ENCODE data around the gene PRKCE.

The PRKCE gene

DNA sequence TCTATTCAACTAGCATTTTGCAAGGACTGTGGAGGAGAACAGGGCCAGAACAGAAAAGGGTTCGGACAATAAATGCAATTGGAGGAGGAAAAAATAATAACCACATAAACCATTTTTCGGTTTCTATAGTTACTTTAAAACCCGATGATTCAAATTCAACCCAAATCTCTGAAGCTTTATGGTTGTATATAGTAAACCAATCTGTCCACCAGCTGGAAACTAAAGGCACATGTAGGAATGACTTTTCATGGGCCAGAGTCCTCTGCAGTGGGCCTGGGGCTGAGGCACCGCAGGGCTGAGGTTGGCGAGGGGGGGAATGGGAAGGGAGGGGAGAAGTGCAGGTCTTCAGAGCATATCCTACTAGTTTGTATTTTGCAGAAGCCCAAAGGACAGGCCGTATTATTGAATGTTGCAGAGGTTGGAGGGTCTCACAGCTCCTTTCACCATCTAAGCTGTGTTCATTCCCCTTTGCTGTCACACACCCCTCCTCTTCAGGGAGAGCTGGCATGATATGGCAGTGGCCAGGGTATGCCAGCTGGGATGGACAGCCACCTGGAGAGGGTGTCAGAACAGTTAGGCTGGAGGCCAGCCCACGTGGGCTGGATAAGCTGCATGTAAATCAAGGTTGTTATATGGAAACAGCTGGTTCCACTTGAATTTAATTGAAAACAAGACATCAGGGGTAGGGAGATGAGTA is 267.1 kb downstream of the PRKCE start:
- DNase-seq, result no peak

DNA sequence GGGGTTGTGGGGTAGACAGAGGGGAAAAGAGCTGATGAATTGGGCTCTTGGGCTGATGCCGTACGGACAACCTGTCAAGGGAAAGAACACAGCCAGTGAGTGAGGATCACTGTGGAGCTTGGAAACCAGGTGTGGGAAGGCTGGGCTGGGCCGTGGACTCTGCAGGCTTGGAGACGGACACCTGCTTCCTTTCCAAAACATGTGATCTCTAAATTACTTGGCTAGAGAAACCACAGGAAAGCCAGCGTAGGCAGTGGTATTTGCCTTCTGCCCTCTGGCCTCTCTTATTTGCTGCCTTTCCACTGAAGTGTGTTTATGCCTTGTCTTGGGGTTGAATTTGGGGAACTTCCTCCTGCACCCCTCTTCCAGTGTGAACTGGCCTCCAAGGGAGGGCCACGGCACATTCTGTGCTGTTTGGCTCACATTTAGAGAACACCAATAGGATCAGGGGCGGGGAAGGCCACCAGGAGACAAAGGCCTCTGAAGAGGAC is 267.7 kb downstream of the PRKCE start:
- no peak for DNase-seq

DNA sequence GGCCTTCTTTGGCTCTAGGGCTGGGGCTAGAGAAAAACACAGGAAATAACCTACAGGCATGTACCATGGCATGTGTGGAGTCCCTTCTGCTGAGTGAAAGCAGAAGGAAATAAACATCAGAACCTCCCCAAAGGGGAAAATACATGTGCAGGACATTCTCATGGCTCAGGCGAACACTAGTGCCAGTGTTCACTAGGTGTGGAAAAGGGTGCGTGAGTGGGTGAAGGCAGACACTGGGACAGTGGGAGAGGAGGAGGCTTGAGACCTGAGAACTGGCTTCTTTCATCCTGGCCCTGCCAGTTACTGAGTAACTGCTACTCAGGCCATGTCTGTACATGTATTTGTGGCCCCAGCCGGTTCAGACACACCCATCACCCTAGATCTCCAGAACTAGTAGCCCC is 268.2 kb downstream of the PRKCE start:
- DNase-seq, result no peak

DNA sequence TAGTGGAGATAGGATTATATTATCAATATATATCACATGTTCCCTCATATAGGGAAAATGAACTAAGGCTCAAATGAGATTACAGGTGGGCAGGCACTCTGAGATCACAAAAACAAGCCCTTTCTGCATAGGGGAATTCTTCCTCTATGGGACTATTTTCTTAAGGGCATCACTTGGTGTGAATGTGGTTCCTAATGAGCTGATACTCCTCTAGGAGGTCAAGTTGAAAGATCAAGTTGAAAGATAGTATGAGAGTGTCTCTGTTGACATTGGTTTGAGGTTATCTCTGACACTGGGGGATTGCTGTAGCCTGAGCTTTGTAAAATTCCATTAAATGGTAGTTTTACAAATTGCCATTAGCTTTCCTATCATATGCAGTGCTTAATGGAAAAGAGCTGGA is 270.4 kb downstream of the PRKCE start:
- no peak for DNase-seq

GRCh38 chr2:45922577-45922988 is 271.1 kb downstream of the PRKCE start:
- no peak for DNase-seq

GRCh38 chr2:45923701-45924100 is 272.2 kb downstream of the PRKCE start:
- no peak for DNase-seq

GRCh38 chr2:45925026-45925425 is 273.6 kb downstream of the PRKCE start:
- no peak for DNase-seq

DNA sequence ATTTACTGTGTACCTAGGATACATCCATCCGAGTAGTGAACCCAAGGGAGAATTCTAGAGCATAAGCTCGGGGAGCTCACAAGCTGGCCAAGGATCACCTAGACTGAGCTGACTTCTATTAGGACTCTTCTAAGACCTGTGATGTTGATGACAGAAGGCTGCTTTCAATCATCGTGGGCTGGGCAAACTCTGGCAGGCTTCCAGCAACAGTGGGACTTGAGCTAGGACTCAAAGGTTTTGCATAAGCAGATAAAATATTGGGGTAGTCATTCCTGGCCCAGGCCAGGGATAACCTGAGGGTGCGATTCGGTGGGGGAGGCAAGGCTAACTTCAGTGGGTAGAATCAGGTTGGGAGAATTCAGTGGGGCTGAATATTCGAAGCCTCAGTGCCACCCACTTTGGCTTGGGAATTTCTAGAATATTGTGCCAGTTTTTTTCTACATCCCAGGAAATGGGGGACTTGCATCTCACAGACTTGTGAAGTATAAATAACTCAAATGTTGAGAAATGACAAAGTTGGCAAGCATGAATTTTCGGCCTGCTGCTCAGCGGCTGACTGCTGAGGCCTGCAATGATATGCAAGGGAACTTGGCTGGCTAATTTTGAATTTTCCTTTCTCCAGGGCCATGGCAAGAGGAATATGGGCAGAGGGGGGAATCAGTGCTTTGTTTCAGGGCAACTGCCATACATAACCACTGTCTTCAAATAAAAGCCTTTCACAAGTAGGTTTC is 274.3 kb downstream of the PRKCE start:
- DNase-seq, result no peak

DNA sequence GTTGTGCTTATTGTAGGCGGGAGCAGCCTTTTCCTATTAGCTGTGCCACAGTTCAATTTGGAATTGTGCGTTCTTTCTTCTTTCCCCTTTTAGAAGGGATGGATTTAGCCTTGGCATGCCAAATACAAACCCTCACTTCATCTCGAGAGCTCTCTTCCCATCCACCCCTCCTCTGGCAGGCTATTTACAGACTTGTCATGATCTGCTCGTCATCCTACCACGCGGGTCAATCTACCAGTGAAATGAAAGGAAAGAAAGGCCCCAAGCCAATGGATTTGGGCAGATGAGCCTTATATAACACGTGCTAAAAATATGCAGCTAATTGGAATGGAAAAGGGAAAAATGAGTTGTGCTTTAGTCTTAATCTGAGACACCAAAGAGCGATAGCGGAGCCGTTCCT is 277.5 kb downstream of the PRKCE start:
- DNase-seq, result no peak

DNA sequence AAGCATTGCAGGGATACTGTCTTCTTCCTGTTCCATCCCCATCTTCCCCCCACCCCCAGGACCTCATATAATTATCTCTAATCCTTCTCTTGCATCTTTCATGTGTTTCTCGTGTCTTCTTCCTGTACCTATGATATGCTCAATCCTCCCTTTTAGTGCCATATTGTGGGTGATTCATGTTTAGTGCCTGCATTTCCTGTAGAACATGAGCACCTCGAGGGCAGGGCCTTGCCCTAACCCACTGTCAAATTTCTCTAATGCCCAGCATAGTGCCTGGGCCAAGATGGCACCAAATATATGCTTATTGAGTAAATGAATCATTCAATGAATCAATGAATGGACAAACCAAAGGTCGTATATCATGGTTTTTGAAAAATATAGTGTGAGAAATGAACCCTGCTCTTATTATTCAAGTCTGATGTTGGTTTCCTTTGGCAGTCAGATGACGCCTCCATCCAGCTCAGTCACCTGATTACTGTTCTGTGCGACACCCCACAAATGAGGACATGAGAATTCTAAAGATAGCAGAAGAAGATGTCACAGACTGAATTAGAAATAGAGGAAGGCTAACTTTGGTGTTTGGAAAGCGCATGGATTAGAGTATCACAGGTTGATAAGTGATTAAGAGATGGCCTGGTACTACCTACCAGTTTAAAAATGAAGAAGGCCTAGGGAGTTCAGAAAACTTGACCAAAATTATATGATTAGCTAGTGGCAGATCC is 278.4 kb downstream of the PRKCE start:
- no peak for DNase-seq

- no peak for DNase-seq
Observed at GRCh38 chr2:45930396-45930792, 278.9 kb downstream of the PRKCE start.

DNA sequence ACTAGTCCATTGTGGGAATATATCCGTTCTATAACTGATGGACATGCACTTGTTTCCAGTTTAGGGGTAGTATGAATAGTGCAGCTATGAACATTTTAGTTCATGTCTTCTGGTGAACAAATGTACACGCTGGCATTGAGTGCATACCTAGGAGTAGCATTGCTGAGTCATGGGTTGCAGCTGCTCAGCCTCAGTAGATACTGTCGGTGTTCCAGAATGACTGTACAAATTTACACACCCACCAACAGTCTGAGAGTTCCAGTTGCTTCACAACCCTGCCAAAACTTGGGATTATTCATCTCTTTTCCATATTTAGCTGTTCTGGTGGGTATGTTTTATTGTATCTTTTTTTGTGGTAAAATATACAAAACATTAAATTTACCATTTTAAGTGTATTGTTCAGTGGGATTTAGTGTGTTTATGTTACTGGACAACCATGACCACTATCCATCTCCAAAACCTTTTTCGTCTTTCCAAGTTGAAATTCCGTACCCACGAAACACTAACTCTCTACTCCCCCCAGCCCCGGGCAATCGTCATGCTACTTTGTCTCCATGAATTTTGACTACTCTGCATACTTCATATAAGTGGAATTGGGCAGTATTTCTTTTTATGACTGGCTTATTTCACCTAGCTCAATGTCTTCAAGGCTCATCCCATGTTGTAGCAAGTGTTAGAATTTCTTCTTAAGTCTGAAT is 281.0 kb downstream of the PRKCE start:
- DNase-seq, result no peak

- DNase-seq, result no peak
Observed at GRCh38 chr2:45935791-45936622, 284.5 kb downstream of the PRKCE start.

DNA sequence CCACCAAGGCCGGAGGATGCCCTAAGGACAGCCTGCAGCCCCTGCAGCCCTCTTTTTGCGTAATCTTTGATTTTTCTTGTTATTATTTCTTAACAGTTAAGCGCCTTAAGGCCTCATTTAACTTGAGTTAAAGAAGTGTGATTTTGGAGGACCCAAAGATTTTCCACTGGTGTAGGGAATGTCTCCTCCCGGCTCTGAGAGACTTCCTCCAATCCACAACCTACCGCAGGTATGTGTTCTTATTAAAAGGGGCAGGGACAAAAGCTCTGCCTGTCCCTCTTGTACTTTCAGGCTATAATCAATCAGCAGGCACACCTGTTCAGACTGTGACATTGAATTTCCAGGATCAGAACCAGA is 285.1 kb downstream of the PRKCE start:
- no peak for DNase-seq

GRCh38 chr2:45937990-45938389 is 286.5 kb downstream of the PRKCE start:
- DNase-seq, result no peak

GRCh38 chr2:45938649-45939511 is 287.4 kb downstream of the PRKCE start:
- DNase-seq, result no peak

DNA sequence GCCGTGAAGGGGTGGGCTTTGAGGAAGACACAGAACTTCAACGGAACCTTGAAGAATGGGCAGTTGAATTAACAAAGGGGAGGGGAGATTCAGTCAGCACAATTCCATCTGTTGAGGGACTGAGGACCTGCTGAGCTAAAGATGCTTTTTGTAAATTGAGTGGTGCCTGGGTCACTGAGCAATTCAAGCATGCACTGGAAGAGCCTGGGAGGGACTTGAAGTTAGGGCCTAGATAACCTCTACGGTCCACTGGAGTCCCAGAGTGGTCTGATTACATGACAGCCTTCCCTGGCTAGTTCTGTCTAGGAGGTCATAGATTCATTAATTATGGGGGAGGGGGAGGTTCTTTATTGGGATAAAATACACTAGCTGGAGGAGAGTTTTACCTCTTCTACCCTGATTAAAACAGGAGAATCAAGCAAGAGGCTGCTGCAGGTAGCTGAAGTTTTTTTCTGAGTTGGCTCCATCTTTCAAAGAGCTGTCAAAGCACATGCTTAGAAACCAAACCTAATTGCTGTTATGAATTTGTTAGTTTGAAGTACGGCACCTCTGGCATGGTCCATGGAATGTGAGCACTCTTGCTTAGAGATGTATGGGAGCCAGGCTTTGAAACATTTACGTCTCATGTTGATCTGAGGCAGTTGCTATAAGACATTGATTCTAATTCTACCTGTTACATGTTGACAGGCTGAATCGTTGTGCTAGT is 290.2 kb downstream of the PRKCE start:
- no peak for DNase-seq

DNA sequence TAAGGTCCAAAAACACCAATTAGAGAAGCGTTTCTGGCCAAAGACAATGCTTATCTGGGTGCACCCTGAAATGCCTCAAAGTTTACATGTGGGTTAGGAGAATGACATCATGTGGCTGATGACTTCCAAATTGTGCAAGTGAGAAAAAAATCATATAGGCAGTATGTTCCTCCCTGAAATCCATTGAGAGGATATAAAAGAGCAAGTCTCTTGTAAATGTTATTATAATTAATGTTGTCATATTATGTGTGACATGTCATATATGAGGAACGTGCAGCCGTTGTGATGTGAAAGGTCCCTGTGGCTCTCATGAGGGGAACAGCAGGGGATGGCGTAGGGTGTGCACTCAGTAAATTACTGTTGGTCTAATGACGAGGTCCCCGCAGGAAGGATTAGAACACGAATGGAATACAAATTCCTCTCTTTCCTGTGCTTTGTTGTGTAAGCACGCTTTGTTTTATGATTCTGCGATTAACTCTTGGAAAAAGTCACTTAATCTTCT is 290.8 kb downstream of the PRKCE start:
- no peak for DNase-seq

- no peak for DNase-seq
Observed at GRCh38 chr2:45943219-45944044, 292.0 kb downstream of the PRKCE start.
